Measurements from ENCODE around the gene RNF167. TPM values are rescaled to one million over a fixed set of nuclear protein-coding genes. Genes with fewer than 3 reads are reported as not detected.
A peak's percentile ranks its signal among the peaks of the same experiment; 100 is the strongest.

The RNF167 gene
- total and polyA plus RNA-seq, 2 of the 13 experiments (the other 11 are each of a cell fraction or from before 2014, with no cell fraction given) = 44.1 to 45.4 TPM

DNA sequence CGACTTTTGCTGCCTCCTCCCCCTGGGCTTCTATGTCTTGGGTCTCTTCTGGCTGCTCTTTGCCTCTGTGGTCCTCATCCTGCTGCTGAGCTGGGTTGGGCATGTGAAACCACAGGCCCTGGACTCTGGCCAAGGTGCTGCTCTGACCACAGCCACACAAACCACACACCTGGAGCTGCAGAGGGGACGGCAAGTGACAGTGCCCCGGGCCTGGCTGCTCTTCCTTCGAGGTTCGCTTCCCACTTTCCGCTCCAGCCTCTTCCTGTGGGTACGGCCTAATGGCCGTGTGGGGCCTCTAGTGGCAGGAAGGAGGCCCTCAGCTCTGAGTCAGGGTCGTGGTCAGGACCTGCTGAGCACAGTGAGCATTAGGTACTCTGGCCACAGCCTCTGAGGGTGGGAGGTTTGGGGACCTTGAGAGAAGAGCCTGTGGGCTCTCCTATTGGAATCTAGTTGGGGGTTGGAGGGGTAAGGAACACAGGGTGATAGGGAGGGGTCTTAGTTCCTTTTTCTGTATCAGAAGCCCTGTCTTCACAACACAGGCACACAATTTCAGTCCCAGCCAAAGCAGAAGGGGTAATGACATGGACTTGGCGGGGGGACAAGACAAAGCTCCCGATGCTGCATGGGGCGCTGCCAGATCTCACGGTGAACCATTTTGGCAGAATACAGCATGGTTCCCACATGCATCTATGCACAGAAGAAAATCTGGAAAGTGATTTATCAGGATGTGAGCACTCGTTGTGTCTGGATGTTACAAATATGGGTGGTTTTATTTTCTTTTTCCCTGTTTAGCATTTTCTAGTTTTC is 5.7 kb upstream of the RNF167 start (continued):
- TF ChIP-seq MTA1 (CRISPR knock-in tag; IDR thresholded peaks at IDR 0.05; ENCODE audit: borderline replicate concordance) = peak; percentile 23; the same call in 1 of the 2 replicates
- TF ChIP-seq TBX3 (IDR thresholded peaks at IDR 0.05; ENCODE audit: borderline replicate concordance) = no peak
- TF ChIP-seq ZNF691 (CRISPR knock-in tag; IDR thresholded peaks at IDR 0.05; ENCODE audit: borderline replicate concordance, low read depth) = peak; percentile 33; the same call in 1 of the 2 replicates
- TF ChIP-seq FOXA1 (IDR thresholded peaks at IDR 0.05) = no peak
- no peak for TF ChIP-seq FOXA1 (CRISPR knock-in tag; IDR thresholded peaks at IDR 0.05)
- no peak for TF ChIP-seq IKZF1 (IDR thresholded peaks at IDR 0.05)
- TF ChIP-seq POLR2A (IDR thresholded peaks at IDR 0.05; ENCODE audit: insufficient read depth in 1 of 2, low read depth in 2 of 2, low read length in 2 of 2) = peak in 1 of 2 experiments; percentile 64; a peak in 2 of 4 replicates
- TF ChIP-seq ZNF609 (CRISPR knock-in tag; IDR thresholded peaks at IDR 0.05; ENCODE audit: borderline replicate concordance) = no peak
- TF ChIP-seq, protein P1, sequence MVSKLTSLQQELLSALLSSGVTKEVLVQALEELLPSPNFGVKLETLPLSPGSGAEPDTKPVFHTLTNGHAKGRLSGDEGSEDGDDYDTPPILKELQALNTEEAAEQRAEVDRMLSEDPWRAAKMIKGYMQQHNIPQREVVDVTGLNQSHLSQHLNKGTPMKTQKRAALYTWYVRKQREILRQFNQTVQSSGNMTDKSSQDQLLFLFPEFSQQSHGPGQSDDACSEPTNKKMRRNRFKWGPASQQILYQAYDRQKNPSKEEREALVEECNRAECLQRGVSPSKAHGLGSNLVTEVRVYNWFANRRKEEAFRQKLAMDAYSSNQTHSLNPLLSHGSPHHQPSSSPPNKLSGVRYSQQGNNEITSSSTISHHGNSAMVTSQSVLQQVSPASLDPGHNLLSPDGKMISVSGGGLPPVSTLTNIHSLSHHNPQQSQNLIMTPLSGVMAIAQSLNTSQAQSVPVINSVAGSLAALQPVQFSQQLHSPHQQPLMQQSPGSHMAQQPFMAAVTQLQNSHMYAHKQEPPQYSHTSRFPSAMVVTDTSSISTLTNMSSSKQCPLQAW (CRISPR knock-in tag; IDR thresholded peaks at IDR 0.05) = peak; percentile 23; the same call in 1 of the 2 replicates
- peak; percentile 45 for TF ChIP-seq FOSL2 (CRISPR knock-in tag; IDR thresholded peaks at IDR 0.05)
- TF ChIP-seq, protein P2, sequence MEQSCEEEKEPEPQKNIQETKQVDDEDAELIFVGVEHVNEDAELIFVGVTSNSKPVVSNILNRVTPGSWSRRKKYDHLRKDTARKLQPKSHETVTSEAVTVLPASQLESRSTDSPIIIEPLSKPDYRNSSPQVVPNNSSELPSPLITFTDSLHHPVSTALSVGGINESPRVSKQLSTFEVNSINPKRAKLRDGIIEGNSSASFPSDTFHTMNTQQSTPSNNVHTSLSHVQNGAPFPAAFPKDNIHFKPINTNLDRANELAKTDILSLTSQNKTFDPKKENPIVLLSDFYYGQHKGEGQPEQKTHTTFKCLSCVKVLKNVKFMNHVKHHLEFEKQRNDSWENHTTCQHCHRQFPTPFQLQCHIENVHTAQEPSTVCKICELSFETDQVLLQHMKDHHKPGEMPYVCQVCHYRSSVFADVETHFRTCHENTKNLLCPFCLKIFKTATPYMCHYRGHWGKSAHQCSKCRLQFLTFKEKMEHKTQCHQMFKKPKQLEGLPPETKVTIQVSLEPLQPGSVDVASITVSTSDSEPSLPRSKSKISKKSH (CRISPR knock-in tag; IDR thresholded peaks at IDR 0.05; ENCODE audit: borderline replicate concordance) = peak; percentile 76; the same call in 1 of the 2 replicates
- 0 out of 2 replicates have a peak, but pooled peaks have one; percentile 28 for TF ChIP-seq ZNF205 (CRISPR knock-in tag; IDR thresholded peaks at IDR 0.05)
- TF ChIP-seq, protein P3, sequence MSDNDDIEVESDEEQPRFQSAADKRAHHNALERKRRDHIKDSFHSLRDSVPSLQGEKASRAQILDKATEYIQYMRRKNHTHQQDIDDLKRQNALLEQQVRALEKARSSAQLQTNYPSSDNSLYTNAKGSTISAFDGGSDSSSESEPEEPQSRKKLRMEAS (IDR thresholded peaks at IDR 0.05) = 0 out of 2 replicates have a peak, but pooled peaks have one; percentile 12
- TF ChIP-seq MAF1 (CRISPR knock-in tag; IDR thresholded peaks at IDR 0.05; ENCODE audit: borderline replicate concordance) = no peak
- TF ChIP-seq, protein P4, sequence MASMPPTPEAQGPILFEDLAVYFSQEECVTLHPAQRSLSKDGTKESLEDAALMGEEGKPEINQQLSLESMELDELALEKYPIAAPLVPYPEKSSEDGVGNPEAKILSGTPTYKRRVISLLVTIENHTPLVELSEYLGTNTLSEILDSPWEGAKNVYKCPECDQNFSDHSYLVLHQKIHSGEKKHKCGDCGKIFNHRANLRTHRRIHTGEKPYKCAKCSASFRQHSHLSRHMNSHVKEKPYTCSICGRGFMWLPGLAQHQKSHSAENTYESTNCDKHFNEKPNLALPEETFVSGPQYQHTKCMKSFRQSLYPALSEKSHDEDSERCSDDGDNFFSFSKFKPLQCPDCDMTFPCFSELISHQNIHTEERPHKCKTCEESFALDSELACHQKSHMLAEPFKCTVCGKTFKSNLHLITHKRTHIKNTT (CRISPR knock-in tag; IDR thresholded peaks at IDR 0.05) = no peak
- TF ChIP-seq ZNF274 (CRISPR knock-in tag; IDR thresholded peaks at IDR 0.05) = 0 out of 2 replicates have a peak, but pooled peaks have one; percentile 22

Data from HepG2 (cell line).